ENCODE results near the gene ZNF189. TPM values are rescaled to one million over a fixed set of nuclear protein-coding genes. Genes with fewer than 3 reads are reported as not detected.

ZNF189 gene
- total RNA-seq, 2 experiments from 2014 or later, result 5.0 to 5.3 TPM

DNA sequence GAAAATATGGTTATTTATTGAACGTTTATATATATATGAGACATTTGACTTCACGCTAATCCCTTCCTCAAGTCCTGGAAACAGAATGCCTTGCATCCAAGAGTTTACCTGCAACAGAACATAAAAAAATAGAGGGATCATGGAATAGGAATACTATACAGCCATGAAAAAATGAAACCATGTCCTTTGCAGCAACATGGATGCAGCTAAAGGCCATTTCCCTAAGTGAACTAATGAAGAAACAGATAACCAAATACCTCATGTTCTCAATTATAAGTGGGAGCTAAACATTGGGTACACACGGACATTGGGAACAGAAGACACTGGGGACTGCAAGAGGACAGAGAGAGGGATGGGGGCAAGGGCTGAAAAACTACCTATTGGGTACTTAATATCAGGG, 26.8 kb upstream of the ZNF189 start:
- peaks cover 0 to 5% of the 10 kb centered on the region in 2 experiments for H3K27me3 ChIP-seq (ENCODE audit: control insufficient read depth in 1 of 2, insufficient read depth in 2 of 2, low read length in 2 of 2)
- no peaks in the 10 kb centered on the region for H3K36me3 ChIP-seq (ENCODE audit: insufficient read depth, low read length)
- Mint-ChIP-seq H3K4me3 (no peak overlapping the region), H3K9me3 (peaks cover 2% of the 10 kb centered on the region), H3K4me1 (ENCODE audit: low read depth) (no peaks in the 10 kb centered on the region), H3K27me3 (peaks cover 58% of the 10 kb centered on the region), H3K36me3 (ENCODE audit: low read depth) (no peaks in the 10 kb centered on the region), H3K27ac (no peak overlapping the region)
- intact Hi-C loops (cut with DNase I, micrococcal nuclease), result no loop called here
- CTCF ChIA-PET, result no interaction called here
- H3K4me3 ChIP-seq (ENCODE audit: low read length), result no peak overlapping the region
- no peak for TF ChIP-seq CTCF (IDR thresholded peaks at IDR 0.05)
- no peak for DNase-seq
- POLR2A ChIA-PET, result no interaction called here
- ATAC-seq (ENCODE audit: poor library complexity), result no peak
- H3K9me3 ChIP-seq (ENCODE audit: control insufficient read depth in 1 of 2, insufficient read depth in 1 of 2, low read length in 2 of 2), result peaks cover 0 to 7% of the 10 kb centered on the region in 2 experiments
- no peaks in the 10 kb centered on the region for H3K4me1 ChIP-seq (ENCODE audit: insufficient read depth, low read length)
- no peak overlapping the region for H3K27ac ChIP-seq (ENCODE audit: low read depth in 1 of 2, low read length in 2 of 2)

- Mint-ChIP-seq H3K4me1 (ENCODE audit: low read depth) (no peaks in the 10 kb centered on the region), H3K36me3 (ENCODE audit: low read depth) (no peaks in the 10 kb centered on the region), H3K27ac (no peak overlapping the region), H3K9me3 (peaks cover 2% of the 10 kb centered on the region), H3K4me3 (no peak overlapping the region), H3K27me3 (peaks cover 56% of the 10 kb centered on the region)
- CTCF ChIA-PET, result interaction anchor here (0.7 kb wide), 1 partner anchor 51 kb away, joined by 3 read pairs; no protein-coding TSS in a partner anchor
- Histone ChIP-seq H3K4me1 (ENCODE audit: insufficient read depth, low read length) (no peaks in the 10 kb centered on the region), H3K27me3 (ENCODE audit: control insufficient read depth in 1 of 2, insufficient read depth in 2 of 2, low read length in 2 of 2) (peaks cover 0 to 5% of the 10 kb centered on the region in 2 experiments), H3K9me3 (ENCODE audit: control insufficient read depth in 1 of 2, insufficient read depth in 1 of 2, low read length in 2 of 2) (peaks cover 0 to 7% of the 10 kb centered on the region in 2 experiments), H3K4me3 (ENCODE audit: low read length) (no peak overlapping the region), H3K36me3 (ENCODE audit: insufficient read depth, low read length) (no peaks in the 10 kb centered on the region), H3K27ac (ENCODE audit: low read depth in 1 of 2, low read length in 2 of 2) (no peak overlapping the region)
- no peak for ATAC-seq (ENCODE audit: poor library complexity)
- no peak for DNase-seq
- POLR2A ChIA-PET, result no interaction called here
- intact Hi-C loops (cut with DNase I, micrococcal nuclease), result no loop called here
- no peak for TF ChIP-seq CTCF (IDR thresholded peaks at IDR 0.05)
Observed at GRCh38 chr9:101372327-101373118, 26.1 kb upstream of the ZNF189 start.

- ATAC-seq (ENCODE audit: poor library complexity) (no peak), DNase-seq (no peak)
- no peaks in the 10 kb centered on the region for H3K4me1 ChIP-seq (ENCODE audit: insufficient read depth, low read length)
- no peaks in the 10 kb centered on the region for H3K36me3 ChIP-seq (ENCODE audit: insufficient read depth, low read length)
- Mint-ChIP-seq H3K27me3 (peaks cover 55% of the 10 kb centered on the region), H3K4me1 (ENCODE audit: low read depth) (no peaks in the 10 kb centered on the region), H3K9me3 (peaks cover 2% of the 10 kb centered on the region), H3K4me3 (no peak overlapping the region), H3K36me3 (ENCODE audit: low read depth) (no peaks in the 10 kb centered on the region), H3K27ac (no peak overlapping the region)
- H3K27ac ChIP-seq (ENCODE audit: low read depth in 1 of 2, low read length in 2 of 2), result no peak overlapping the region
- H3K4me3 ChIP-seq (ENCODE audit: low read length), result no peak overlapping the region
- POLR2A ChIA-PET, result no interaction called here
- TF ChIP-seq CTCF (IDR thresholded peaks at IDR 0.05), result no peak
- intact Hi-C loops (cut with DNase I, micrococcal nuclease), result no loop called here
- CTCF ChIA-PET, result no interaction called here
- peaks cover 0 to 5% of the 10 kb centered on the region in 2 experiments for H3K27me3 ChIP-seq (ENCODE audit: control insufficient read depth in 1 of 2, insufficient read depth in 2 of 2, low read length in 2 of 2)
- peaks cover 0 to 7% of the 10 kb centered on the region in 2 experiments for H3K9me3 ChIP-seq (ENCODE audit: control insufficient read depth in 1 of 2, insufficient read depth in 1 of 2, low read length in 2 of 2)
Observed at GRCh38 chr9:101375546-101375945, 23.1 kb upstream of the ZNF189 start.
